GM21825 (cell line): Measurements from ENCODE around the gene GFRA4.
A peak's percentile ranks its signal among the peaks of the same experiment; 100 is the strongest.

ENCODE experiments used
- ATAC-seq: cut with Tn5 transposase; IDR thresholded peaks from one replicate; pipeline ENCODE4 v1.9.1; 2021; ENCODE audit warnings: mild to moderate bottlenecking, moderate library complexity; ENCODE audit not compliant: unreplicated experiment

The GFRA4 gene

GRCh38 chr20:3674995-3675900, 12.0 kb upstream of the GFRA4 start:
- ATAC-seq = no peak

- no peak for ATAC-seq
Observed at GRCh38 chr20:3674447-3674846, 11.2 kb upstream of the GFRA4 start.

- ATAC-seq = no peak
Observed at GRCh38 chr20:3673221-3674070, 10.2 kb upstream of the GFRA4 start.

- ATAC-seq = no peak
Observed at GRCh38 chr20:3672547-3673171, 9.5 kb upstream of the GFRA4 start.

GRCh38 chr20:3671986-3672546, 8.9 kb upstream of the GFRA4 start:
- ATAC-seq = no peak

GRCh38 chr20:3670945-3671344, 7.7 kb upstream of the GFRA4 start:
- ATAC-seq = no peak

- ATAC-seq = no peak
Observed at GRCh38 chr20:3670511-3670910, 7.3 kb upstream of the GFRA4 start.

- no peak for ATAC-seq
Observed at GRCh38 chr20:3669710-3670367, 6.6 kb upstream of the GFRA4 start.

GRCh38 chr20:3667434-3668037, 4.3 kb upstream of the GFRA4 start:
- ATAC-seq = no peak

- no peak for ATAC-seq
Observed at GRCh38 chr20:3663858-3664257, 659 bp upstream of the GFRA4 start.

- ATAC-seq = no peak
Observed at GRCh38 chr20:3661814-3662665, 1.2 kb downstream of the GFRA4 start.

GRCh38 chr20:3661060-3661813, 2.0 kb downstream of the GFRA4 start:
- no peak for ATAC-seq

- no peak for ATAC-seq
Observed at GRCh38 chr20:3660262-3661059, 2.7 kb downstream of the GFRA4 start.

- no peak for ATAC-seq
Observed at GRCh38 chr20:3659492-3660261, 3.5 kb downstream of the GFRA4 start.

- peak; percentile 88 for ATAC-seq
Observed at GRCh38 chr20:3658716-3659491, 4.3 kb downstream of the GFRA4 start.

- ATAC-seq = no peak
Observed at GRCh38 chr20:3658019-3658715, 5.0 kb downstream of the GFRA4 start.
